HG03139 (cell line): ENCODE measurements around the gene DDRGK1.

Experiments used
- ATAC-seq: cut with Tn5 transposase; IDR thresholded peaks from one replicate; pipeline ENCODE4 v1.9.1; 2021; ENCODE audit not compliant: unreplicated experiment

DDRGK1 gene

GRCh38 chr20:3235666-3236324 lies 31.3 kb upstream of the DDRGK1 start:
- no peak for ATAC-seq

- ATAC-seq: no peak
Measured at GRCh38 chr20:3233991-3234498, 29.6 kb upstream of the DDRGK1 start.

GRCh38 chr20:3233131-3233990 lies 28.9 kb upstream of the DDRGK1 start:
- ATAC-seq: no peak

GRCh38 chr20:3231889-3232588 lies 27.6 kb upstream of the DDRGK1 start:
- ATAC-seq: no peak

- ATAC-seq: no peak
Measured at GRCh38 chr20:3231116-3231515, 26.6 kb upstream of the DDRGK1 start.

GRCh38 chr20:3229798-3230197 lies 25.3 kb upstream of the DDRGK1 start:
- no peak for ATAC-seq

- no peak for ATAC-seq
Measured at GRCh38 chr20:3229158-3229557, 24.7 kb upstream of the DDRGK1 start.

- no peak for ATAC-seq
Measured at GRCh38 chr20:3228750-3229032, 24.2 kb upstream of the DDRGK1 start.

- no peak for ATAC-seq
Measured at GRCh38 chr20:3227936-3228749, 23.7 kb upstream of the DDRGK1 start.

- no peak for ATAC-seq
Measured at GRCh38 chr20:3227506-3227905, 23.0 kb upstream of the DDRGK1 start.

- ATAC-seq: no peak
Measured at GRCh38 chr20:3226864-3227263, 22.4 kb upstream of the DDRGK1 start.

- ATAC-seq: no peak
Measured at GRCh38 chr20:3226093-3226492, 21.6 kb upstream of the DDRGK1 start.

GRCh38 chr20:3224681-3225421 lies 20.4 kb upstream of the DDRGK1 start:
- no peak for ATAC-seq

GRCh38 chr20:3223994-3224680 lies 19.7 kb upstream of the DDRGK1 start:
- ATAC-seq: no peak

- ATAC-seq: no peak
Measured at GRCh38 chr20:3223651-3223993, 19.1 kb upstream of the DDRGK1 start.

GRCh38 chr20:3222635-3223600 lies 18.4 kb upstream of the DDRGK1 start:
- ATAC-seq: peak; percentile 71

GRCh38 chr20:3221398-3222226 lies 17.1 kb upstream of the DDRGK1 start:
- ATAC-seq: no peak
